GM12874 (cell line): Measurements from ENCODE around the gene SLCO4A1.

ENCODE experiments used
- TF ChIP-seq, protein P1 (sequence below): IDR thresholded peaks from 2 replicates; pipeline ENCODE4 v1.5.1; 2011; ENCODE audit warnings: low read depth, mild to moderate bottlenecking, control low read depth, low read length, moderate library complexity; ENCODE audit not compliant: insufficient read depth

Gene SLCO4A1

DNA sequence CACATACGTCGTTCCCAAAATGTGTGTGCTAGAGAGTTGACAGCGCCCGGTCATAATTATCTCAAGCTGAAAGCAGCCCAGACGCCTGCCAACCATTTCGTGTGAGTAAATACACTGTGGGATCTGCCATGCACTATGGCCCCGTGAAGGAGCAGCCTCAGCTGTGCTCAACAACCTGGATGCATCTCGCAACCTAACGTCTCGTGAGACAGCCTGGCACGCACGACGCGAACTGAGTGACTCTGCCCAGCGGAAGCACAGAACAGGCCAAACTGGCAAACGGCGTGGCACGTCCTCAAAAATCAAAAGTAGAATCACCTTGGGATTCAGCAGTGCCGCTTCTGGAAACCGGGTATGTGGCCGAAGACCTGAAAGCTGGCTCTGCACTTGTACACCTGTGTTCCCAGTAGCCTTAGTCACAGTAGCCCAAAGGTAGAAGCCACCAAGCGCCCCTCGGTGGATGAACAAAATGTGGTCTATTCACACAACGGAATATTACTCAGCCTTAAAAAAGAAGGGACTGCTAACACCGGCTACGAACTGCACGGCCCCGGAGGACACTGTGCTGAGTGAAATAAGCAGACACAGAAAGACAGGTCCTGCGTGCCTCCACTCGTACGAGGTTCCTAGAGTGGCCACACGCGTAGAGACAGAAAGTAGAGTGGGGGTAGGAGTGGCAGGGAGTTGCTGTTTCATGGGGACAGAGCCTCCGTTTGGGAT is 27.2 kb upstream of the SLCO4A1 start:
- TF ChIP-seq, protein P1, sequence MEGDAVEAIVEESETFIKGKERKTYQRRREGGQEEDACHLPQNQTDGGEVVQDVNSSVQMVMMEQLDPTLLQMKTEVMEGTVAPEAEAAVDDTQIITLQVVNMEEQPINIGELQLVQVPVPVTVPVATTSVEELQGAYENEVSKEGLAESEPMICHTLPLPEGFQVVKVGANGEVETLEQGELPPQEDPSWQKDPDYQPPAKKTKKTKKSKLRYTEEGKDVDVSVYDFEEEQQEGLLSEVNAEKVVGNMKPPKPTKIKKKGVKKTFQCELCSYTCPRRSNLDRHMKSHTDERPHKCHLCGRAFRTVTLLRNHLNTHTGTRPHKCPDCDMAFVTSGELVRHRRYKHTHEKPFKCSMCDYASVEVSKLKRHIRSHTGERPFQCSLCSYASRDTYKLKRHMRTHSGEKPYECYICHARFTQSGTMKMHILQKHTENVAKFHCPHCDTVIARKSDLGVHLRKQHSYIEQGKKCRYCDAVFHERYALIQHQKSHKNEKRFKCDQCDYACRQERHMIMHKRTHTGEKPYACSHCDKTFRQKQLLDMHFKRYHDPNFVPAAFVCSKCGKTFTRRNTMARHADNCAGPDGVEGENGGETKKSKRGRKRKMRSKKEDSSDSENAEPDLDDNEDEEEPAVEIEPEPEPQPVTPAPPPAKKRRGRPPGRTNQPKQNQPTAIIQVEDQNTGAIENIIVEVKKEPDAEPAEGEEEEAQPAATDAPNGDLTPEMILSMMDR, result no peak

DNA sequence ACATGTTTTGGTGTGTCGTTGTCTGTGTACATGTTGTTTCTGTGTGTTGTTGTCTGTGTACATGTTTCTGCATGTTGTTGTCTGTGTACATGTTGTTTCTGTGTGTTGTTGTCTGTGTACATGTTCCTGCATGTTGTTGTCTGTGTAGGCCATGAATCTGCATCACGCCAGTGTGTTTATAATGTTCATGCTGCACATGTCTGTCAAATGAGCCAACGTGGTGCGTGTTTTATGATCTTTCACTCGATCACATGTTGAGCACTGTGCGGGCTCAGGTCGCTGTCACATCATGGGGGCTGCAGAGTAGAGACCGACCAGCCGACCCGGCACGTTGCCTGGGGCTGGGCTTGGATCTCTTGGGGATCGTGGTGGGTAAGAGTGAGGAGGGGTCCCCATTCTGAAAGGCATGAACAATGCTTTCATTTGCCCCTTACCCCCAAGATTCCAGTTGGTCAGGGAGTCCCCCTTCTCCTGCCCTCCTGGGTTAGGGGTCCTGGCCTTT is 26.5 kb upstream of the SLCO4A1 start:
- TF ChIP-seq, protein P1, result no peak

DNA sequence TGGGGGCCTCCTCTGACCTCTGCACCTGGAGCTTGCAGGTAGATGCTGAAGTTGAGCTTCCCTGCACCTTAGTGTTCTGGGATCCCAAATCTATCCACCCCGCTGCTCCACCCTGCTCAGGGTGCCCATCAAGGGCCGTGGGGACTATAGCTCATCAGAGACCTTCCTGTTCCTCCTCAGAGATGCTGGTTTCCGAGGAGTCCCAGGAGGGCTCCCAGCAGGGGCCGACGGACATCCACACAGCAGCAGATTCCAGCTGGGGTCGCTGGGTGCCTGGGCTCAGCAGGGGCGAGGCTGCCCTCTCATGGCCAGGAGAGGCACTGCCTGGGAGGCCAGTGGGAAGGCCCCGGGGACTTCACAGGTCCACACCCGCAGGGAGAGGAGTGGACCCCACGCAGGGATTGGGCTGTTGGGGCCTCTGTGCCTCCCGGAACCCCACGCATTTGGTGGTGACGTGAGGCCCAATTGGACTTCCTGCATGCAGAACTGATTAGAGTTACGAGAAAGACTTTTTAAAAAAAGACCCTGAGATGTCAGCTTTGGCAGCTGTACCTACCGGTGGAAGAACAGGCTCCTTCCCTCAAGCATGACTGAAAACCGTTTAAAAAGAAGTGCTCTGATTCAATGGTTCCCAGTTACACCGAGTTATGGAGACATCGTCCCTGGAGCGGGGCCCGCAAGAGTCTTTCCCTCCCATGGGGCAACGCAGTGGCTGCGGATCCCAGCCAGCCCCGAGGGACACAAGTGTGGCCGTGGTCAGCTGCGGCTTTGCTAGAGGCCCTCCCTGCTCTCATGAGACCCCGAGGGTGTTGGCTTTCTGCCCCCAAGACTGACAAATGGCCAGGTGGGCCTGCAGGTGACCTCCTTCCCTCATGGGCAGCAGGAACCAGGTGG is 25.3 kb upstream of the SLCO4A1 start:
- TF ChIP-seq, protein P1, result peak; percentile 98

DNA sequence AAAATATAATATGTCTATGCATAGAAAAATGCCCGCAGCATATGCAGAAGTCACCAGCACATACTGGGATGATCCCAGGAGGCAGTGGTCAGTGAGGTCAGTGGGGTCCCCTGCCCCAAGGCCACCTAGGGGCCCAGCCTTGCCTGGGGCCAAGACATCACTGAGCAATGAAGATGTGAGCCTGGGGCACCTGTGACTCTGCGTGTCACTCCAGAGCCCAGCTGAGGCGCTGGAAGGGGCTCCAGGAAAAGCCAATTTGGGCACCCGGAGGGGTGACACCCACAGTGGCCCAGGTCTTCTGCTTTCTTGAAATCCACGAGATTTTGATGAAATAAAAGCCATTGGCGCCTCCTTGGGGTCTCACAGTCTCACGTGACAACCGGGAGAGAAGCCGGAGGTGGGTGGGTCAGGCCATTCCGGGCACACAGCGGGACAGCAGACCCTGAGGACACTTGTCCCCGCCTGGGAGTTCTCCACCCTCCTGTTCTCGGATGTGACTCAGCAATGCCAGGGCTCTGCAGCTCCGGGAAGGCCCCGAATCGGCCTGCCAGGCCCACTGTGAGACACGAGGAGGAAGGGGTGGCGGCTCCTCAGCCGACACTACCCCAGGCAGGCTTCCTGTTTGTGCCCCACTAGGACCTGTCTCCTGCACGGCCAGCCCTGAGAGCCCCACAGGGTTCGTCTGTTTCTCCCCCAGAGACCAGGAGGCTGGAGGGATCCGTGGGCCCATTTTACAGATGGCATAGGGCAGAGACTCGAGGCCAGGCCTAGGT is 24.4 kb upstream of the SLCO4A1 start:
- TF ChIP-seq, protein P1, result no peak

DNA sequence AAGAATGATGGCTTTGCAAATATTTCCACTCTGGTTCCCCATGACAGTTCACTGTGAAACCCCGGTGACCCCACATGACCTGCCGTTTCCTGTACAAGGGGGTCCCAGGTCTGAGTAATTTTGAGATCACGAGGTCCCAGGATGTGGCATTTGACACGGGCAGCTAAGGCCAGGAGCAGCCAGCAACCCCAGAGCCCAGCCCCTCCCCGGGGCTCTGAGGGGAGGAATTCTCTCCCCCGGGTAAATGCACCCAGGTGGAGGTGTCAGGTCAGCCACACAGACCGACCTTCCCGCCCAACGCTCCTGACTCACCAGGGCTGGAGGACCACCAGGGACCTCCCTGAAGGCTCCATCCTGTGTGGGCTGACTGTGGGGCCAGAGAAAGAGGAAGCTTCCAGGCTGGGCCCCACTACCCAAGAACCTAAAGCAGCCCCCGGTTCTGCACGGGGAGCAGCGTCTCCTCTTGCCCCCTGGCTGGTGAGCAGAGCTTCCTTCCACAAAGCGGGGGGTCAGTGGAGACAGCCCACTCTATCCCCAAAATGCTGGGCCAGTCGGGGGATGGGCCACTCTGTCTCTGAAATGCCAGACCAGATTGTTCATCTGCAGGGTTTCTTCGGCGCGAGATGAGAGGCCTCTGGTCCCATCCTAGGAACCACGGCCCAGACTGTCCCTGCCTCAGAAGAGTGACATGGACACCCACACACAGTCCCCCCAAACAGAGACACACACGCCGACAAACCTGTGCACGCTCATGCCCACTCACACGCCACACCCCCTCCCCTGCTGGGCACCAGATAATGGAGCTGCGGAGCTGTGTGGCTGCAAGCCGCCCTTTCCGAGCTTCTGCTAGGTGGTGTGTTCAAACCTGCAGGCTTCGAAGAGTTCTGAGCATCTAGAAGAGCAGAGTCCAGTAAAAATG is 23.4 kb upstream of the SLCO4A1 start:
- TF ChIP-seq, protein P1, result no peak

DNA sequence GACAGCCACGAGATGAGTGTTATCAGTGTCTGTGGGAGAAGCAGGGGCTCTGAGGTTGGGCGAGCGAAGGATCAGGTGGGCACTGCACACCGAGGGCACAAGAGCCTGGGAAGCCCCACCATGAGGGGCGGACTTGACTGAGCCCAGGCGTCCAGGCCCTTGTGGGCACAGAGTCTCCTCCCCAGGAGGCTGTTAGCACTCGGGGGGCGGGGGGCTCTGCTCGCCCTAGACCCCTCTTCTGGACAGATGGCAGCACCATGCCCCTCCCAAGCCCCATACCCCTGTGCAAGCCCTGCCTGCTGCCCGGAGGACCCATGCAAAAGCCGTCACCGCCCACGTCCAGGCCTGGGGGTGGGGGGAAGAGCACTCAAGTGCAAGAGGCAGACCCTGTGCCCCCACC is 21.7 kb upstream of the SLCO4A1 start:
- TF ChIP-seq, protein P1, result no peak
